ENCODE data around the gene CXorf66. TPM values are rescaled to one million over a fixed set of nuclear protein-coding genes. Genes with fewer than 3 reads are reported as not detected.
A peak's percentile ranks its signal among the peaks of the same experiment; 100 is the strongest.
"Not testable (repeated sequence)": the region's sequence is repeated elsewhere in the genome, so short reads cannot be mapped to it uniquely, and the experiment has no call there.

CXorf66 gene
- total RNA-seq, 1 experiment from 2014 or later, result not detected

DNA sequence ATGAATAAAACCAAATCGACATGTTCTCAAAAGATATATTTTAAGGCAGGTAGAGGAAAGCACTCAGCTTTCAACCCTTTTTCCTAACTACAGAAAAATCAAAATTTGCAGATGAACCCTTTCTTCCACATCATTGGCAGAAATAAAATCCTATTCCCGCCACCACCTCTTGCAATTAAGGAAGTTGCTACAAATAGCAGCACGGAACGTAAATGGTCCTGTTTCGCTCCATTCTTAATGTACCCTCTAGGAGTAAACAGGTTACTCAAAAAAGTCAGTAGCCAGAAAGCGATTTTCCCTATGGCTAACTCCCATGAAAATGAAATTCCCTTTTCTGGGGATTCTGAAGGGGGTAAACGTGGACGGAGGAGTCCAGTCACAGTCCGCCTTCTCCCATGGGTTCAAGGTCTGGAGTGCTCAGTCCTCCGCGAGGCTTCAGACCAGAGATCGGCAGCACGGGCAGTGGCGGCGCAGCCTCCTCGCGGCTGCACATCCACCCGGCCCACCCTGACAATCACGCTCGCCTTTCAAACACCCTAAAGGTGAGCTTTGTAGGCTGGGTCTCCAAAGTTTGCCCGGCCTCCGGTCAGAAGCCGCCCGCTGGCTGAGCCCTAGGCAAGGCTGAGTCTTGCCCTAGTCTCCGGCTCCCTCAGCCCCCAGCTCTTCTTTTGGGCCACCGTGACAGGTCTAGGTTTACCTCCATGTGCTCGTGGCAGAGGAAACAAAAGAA lies 34.2 kb downstream of the CXorf66 start:
- DNase-seq (ENCODE audit: low spot score), result peak; percentile 38

DNA sequence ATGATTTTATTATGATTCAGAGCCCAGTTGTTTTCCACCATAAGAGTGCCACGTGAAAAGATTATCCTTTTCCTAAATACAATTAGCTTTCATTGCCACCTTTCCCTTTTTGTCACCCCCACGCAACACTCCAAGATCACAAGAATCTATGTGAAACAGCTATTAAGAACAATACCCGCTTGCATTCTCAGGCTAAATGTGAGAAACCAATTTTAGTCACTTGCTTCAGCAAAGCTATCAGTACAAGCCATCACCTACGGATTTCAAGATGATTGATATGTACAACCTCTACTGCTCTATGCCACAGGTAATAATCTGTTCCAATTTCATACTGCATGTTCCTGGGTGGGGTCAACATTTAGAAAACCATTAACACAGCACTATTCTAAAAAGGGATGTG lies 34.9 kb downstream of the CXorf66 start:
- in situ Hi-C loops (cut with HindIII; ENCODE audit: low sequenced_read_pairs), result no loop called here
- DNase-seq (ENCODE audit: low spot score), result peak; percentile 11

More for the DNA sequence above, 34.2 kb downstream of the CXorf66 start:
- in situ Hi-C loops (cut with HindIII; ENCODE audit: low sequenced_read_pairs), result no loop called here

DNA sequence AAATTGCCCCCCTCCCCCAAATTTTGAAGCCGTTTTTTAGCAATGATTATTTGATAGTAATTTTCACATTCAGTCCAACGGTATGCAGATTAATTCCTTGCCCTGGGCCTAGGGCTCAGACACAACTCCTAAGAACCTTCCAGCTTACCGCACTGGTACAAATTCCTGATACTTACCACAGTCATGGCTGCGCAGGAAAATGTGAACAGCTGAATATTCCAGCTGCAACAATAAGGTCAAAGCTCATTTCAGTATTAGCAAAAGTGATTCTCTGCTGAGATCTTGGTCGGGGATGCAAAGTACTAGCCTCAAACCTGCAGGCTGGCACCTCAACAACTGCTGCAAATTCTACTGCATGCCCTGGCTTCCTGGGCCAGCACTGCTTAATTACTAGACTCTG lies 35.4 kb downstream of the CXorf66 start:
- peak; percentile 27 for DNase-seq (ENCODE audit: low spot score)
- in situ Hi-C loops (cut with HindIII; ENCODE audit: low sequenced_read_pairs), result no loop called here

DNA sequence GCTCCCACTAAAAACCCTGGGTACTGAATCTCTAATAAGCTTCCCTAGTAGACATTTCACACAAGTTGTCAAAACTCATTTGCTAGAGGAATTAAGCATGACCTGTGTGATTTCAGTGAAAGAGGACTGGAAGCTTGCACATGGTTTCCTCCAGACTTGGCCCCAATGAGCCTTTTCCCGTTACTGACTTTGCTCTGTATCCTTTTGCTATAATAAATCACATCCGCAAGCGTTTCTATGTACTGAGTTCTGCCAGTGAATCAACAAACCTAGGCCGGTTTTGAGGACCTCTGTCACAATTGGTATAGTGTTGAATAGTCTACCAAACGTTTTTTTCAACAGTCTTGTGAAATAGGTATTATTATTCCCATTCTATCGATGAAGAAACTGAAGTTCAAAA lies 40.6 kb downstream of the CXorf66 start:
- in situ Hi-C loops (cut with HindIII; ENCODE audit: low sequenced_read_pairs), result no loop called here

DNA sequence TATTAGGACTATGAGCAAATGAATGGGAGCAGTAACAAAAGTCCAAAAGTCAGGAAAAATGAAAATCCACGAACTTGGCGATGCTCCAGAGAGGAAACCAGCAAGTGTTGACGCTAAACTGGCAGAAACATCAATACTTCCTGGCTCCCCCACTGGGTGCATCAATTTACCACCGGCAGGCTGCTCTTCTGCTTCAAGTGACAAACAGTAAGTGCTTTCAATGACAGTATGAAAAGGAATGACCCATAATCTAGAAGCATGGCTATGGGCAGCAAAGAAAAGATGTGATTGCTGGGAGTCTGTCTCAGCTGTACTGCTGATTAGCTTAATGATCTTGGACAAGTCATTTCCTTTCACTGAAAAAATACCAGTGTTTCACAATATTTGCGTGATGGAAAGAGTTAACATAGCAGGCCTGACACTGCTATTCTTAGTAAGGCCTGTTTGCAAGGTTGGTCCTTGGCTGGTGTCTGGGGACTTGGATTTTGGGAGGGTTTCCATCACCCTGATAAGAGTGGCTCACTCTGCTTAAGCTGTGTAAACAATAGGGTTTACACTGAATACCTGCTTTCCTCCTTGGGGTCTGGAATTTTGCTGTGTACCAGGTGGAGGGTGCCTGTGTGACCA lies 41.1 kb downstream of the CXorf66 start:
- in situ Hi-C loops (cut with HindIII; ENCODE audit: low sequenced_read_pairs), result no loop called here
- no peak for DNase-seq (ENCODE audit: low spot score)

More for the DNA sequence above, 40.6 kb downstream of the CXorf66 start:
- DNase-seq (ENCODE audit: low spot score), result no peak

DNA sequence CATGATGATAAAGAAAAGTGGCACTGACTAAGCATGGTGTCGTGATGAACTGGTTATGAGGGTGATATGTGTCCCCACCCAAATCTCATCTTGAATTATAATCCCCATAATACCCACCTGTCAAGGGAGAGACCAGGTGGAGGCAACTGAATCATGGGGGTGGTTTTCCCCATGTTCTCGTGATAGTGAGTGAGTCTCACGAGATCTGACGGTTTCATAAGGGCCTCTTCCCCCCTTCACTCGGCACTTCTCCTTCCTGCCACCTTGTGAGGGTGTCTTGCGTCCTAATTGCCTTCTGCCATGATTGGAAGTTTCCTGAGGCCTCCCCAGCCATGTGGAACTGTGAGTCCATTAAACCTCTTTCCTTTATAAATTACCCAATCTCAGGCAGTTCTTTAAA lies 44.2 kb downstream of the CXorf66 start:
- DNase-seq (ENCODE audit: low spot score); in situ Hi-C loops (cut with HindIII; ENCODE audit: low sequenced_read_pairs): not testable (repeated sequence)

DNA sequence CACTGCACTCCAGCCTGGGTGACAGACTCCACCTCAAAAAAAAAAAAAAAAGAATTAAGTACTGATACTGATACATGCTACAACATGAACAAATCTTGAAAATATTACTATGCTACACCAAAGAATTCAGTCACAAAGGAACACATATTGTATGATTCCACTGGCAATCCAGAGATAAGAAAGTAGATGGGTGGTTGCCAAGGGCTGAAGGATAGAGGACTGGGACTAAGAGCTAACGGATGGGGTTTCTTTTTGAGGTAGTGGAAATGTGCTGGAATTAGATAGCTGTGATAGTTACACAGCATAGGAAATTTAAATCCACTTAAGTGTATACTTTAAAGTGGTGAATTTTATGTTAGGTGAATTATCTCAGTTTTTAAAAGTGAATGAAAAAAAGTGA lies 45.0 kb downstream of the CXorf66 start:
- DNase-seq (ENCODE audit: low spot score), result no peak
- in situ Hi-C loops (cut with HindIII; ENCODE audit: low sequenced_read_pairs), result no loop called here

DNA sequence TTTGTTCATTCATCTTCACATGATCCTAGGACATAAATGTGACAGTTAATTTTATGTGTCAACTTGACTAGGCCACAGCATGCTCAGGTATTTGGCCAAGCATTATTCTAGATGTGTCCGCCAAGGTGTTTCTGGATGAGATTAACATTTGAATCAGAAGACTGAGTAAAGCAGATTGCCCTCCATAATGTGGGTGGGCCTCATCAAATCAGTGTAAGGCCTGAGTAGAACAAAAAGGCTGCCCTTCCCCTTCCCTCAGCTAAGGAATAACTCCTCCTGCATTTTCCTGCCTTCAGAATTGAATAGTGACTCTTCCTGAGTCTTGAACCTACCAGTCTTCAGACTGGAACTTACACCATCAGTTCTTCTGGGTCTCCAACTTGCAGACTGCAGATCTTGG lies 50.9 kb downstream of the CXorf66 start:
- no peak for DNase-seq (ENCODE audit: low spot score)
- in situ Hi-C loops (cut with HindIII; ENCODE audit: low sequenced_read_pairs), result no loop called here

DNA sequence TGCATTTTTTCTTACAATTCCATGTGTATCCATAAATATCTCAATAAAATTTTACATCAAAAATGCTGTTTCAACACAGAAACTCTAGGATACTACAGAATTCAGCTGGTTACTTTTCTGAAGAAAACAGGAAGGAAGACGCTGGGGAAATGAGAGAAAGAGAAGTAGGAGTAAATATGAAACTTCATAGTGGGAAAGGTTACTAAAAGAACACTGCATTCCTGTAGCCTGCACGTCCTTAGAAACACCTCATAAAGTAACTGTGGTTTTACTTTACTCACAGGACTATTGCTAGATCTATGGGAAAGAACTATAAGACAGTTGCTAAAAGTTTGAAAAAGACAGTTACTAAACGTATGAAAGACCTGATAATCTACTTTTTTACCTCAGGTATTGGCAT lies 55.6 kb downstream of the CXorf66 start:
- in situ Hi-C loops (cut with HindIII; ENCODE audit: low sequenced_read_pairs), result no loop called here
- no peak for DNase-seq (ENCODE audit: low spot score)

DNA sequence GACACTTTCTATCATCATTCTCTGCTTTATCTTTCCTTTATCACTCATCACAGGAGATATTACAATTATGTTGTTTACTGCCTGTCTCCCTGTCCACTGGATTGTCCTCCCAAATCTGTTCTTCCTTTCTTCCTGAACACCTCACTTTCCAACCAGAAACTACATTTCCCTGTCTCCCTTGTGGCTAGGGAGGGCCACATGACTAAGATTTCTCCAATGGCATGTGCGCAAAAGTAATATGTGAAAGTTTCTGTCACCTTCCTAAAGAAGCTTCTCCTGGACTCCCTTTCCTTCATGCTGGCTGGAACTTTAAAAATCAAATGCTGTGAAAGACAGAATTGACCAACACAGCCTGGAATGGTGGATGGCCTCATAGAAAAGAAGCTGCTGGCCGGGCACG lies 58.2 kb downstream of the CXorf66 start:
- in situ Hi-C loops (cut with HindIII; ENCODE audit: low sequenced_read_pairs), result no loop called here
- no peak for DNase-seq (ENCODE audit: low spot score)

DNA sequence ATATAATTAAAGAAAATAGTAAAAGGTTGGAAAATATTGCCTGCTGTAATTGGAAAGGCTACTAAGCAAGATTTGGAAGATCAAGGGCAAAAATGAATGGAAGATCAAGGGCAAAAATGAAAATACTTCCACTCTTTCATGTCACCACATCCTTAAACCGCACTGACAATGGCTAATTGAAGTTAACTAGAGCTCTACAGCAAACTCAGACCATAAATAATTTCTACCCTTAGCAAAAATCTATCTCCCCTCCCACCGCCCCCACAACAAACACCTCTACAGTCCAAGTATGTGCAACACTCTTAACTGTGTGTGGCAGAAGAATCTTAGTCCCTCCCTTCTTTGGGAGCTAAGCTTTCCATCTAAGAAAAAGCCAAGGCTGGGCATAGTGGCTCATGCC lies 59.6 kb downstream of the CXorf66 start:
- in situ Hi-C loops (cut with HindIII; ENCODE audit: low sequenced_read_pairs), result no loop called here
- DNase-seq (ENCODE audit: low spot score), result no peak

Other genes starting within 250 kb of the CXorf66 start
- 0.37 TPM in 1 of 2 replicates, not detected in the other for gene ATP11C, start 32.5 kb downstream of the CXorf66 start, total RNA-seq (2014; rRNA removed; shearing (Covaris generic))